HepG2 (cell line): Measurements from ENCODE around the gene DLX1. TPM values are rescaled to one million over a fixed set of nuclear protein-coding genes. Genes with fewer than 3 reads are reported as not detected.

Experiments used
- FOSL1 ChIP-seq: sonication (generic); formaldehyde crosslinking; IDR thresholded peaks from 2 replicates; pipeline ENCODE4 v1.9.0; 2021; ENCODE audit warnings: missing genetic modification reagents, borderline replicate concordance
- MTA1 ChIP-seq: sonication (generic); formaldehyde crosslinking; IDR thresholded peaks from 2 replicates; pipeline ENCODE4 v1.4.0; 2020; ENCODE audit warnings: missing genetic modification reagents, mild to moderate bottlenecking, borderline replicate concordance
- MTF2 ChIP-seq: sonication (generic); formaldehyde crosslinking; IDR thresholded peaks from 2 replicates; pipeline ENCODE4 v1.5.0; 2020; ENCODE audit warnings: missing genetic modification reagents, borderline replicate concordance
- NFE2L2 ChIP-seq: fragments of 150-350 bp; IDR thresholded peaks from 2 replicates; pipeline ENCODE4 v1.6.1; 2014; ENCODE audit warnings: low read length
- RBM39 ChIP-seq: fragments of 200-400 bp; formaldehyde crosslinking; IDR thresholded peaks from one replicate; pipeline ENCODE4 v1.6.1; 2018; ENCODE audit warnings: antibody characterized with exemption, mild to moderate bottlenecking, low read depth, low read length; ENCODE audit not compliant: poor library complexity, severe bottlenecking
- RORA ChIP-seq: sonication (generic); formaldehyde crosslinking; IDR thresholded peaks from 2 replicates; pipeline ENCODE4 v1.5.0; 2020; ENCODE audit warnings: mild to moderate bottlenecking, missing genetic modification reagents, moderate library complexity
- U2AF1 ChIP-seq: fragments of 200-400 bp; formaldehyde crosslinking; optimal IDR thresholded peaks from 2 replicates; pipeline ENCODE3; 2017; ENCODE audit warnings: mild to moderate bottlenecking, low read depth, low read length
- ZNF343 ChIP-seq: sonication (generic); formaldehyde crosslinking; IDR thresholded peaks from 2 replicates; pipeline ENCODE4 v1.4.0; 2020; ENCODE audit warnings: mild to moderate bottlenecking, missing genetic modification reagents
- ZNF510 ChIP-seq: sonication (generic); formaldehyde crosslinking; IDR thresholded peaks from 2 replicates; pipeline ENCODE4 v1.4.0; 2020; ENCODE audit warnings: low read depth, mild to moderate bottlenecking, missing genetic modification reagents
- ZNF782 ChIP-seq: sonication (generic); formaldehyde crosslinking; IDR thresholded peaks from 2 replicates; pipeline ENCODE4 v1.4.0; 2020; ENCODE audit warnings: missing genetic modification reagents, mild to moderate bottlenecking, borderline replicate concordance
- polyA plus RNA-seq, 8 experiments: library from polyadenylated mRNA; depleted of rRNA in 3 of 8; stranded (reverse) in 7 of 8; unstranded in 1 of 8; fragments of >200 nt; fragmentation: Illumina TruSeq in 4 of 8; extraction: Trizol in 4 of 8; gene quantifications; 2 replicates each; pipeline versions ENCODE4 v1.2.1 to v1.2.3, GENCODE V29; 2011 to 2016; ENCODE audit warnings: low read depth in 4 of 8, missing spikeins in 1 of 8, mixed read lengths in 1 of 8; ENCODE audit not compliant: insufficient read depth in 1 of 8
- total RNA-seq, 5 experiments: library from RNA; depleted of rRNA; stranded (reverse); fragments of >200 nt; fragmentation: Illumina TruSeq; extraction: Trizol; gene quantifications; 2 replicates each; pipeline ENCODE4 v1.2.3, GENCODE V29; 2016; ENCODE audit warnings: low read depth in 1 of 5
- TF ChIP-seq, protein P1 (sequence below): sonication (generic); formaldehyde crosslinking; IDR thresholded peaks from 2 replicates; pipeline ENCODE4 v1.5.0; 2020; ENCODE audit warnings: missing genetic modification reagents, mild to moderate bottlenecking, borderline replicate concordance
- TF ChIP-seq, protein P2 (sequence below): IDR thresholded peaks from 2 replicates; pipeline ENCODE4 v1.6.1; 2012; ENCODE audit warnings: low read length, improper control_type of control experiment
- TF ChIP-seq, protein P3 (sequence below): sonication (generic); formaldehyde crosslinking; IDR thresholded peaks from 2 replicates; pipeline ENCODE4 v1.4.0; 2020; ENCODE audit warnings: missing genetic modification reagents, borderline replicate concordance
- TF ChIP-seq, protein P4 (sequence below): sonication (generic); formaldehyde crosslinking; IDR thresholded peaks from 2 replicates; pipeline ENCODE4 v1.8.0; 2022; ENCODE audit warnings: missing genetic modification reagents, mild to moderate bottlenecking, borderline replicate concordance
- TF ChIP-seq, protein P5 (sequence below): IDR thresholded peaks from 2 replicates; pipeline ENCODE4 v1.6.1; 2016; ENCODE audit warnings: missing genetic modification reagents, missing compliant biosample characterization
- TF ChIP-seq, protein P6 (sequence below): IDR thresholded peaks from 2 replicates; pipeline ENCODE4 v1.6.1; 2016; ENCODE audit warnings: missing compliant biosample characterization, missing genetic modification reagents, borderline replicate concordance
- TF ChIP-seq, protein P7 (sequence below): sonication (generic); formaldehyde crosslinking; IDR thresholded peaks from 2 replicates; pipeline ENCODE4 v1.4.0; 2020; ENCODE audit warnings: missing genetic modification reagents; ENCODE audit errors: not compliant biosample characterization

The DLX1 gene
- total and polyA plus RNA-seq, 2 of the 13 experiments (the other 11 are each of a cell fraction or from before 2014, with no cell fraction given), result 0.18 to 0.86 TPM

DNA sequence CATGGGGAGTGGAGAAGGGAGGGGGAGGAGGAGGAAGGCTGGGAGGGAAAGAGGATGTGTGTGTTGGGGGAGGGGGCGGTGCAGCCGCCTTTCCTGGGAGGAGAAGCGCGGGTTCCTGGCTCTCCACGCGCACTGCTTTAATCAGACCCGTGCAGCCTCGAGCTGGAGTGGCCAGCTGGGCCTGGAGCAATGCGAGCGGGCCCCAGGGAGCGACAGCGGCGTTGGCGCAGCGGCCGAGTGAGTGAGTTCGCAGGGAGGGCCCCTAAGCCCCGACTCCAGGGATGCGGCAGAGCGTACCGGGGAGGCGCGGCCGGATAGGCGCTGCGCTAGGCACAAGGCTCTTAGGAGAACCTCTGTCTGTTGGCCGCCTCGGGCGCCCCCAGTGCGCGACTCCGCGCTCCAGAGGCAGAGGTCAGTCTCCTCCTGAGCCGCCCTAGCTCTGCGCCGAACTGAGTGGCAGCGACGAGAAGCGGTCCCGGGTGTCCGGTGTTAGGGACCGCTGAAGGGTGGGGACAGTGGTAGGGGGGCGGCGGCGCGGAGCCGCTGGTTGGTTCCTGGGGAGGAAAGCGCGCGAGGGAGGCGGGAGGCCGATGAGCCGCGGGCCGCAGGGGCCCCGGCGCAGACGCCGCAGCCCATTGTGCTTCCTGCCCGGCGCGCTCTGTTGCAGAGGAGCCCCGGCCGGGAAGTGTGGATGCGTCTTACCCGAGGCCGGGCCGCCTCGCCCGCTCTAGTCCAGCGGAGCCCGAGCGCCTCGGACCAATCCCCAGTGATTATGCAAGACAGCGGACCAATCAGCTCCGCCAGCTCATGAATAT lies 455 bp upstream of the DLX1 start (continued):
- TF ChIP-seq, protein P1, sequence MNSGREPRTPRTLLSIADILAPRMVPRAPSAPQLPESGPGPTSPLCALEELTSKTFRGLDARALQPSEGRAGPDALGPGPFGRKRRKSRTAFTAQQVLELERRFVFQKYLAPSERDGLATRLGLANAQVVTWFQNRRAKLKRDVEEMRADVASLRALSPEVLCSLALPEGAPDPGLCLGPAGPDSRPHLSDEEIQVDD (CRISPR knock-in tag), result no peak
- TF ChIP-seq NFE2L2 (no peak), FOSL1 (CRISPR knock-in tag) (no peak), MTA1 (0 out of 2 replicates have a peak, but pooled peaks have one; percentile 46), ZNF510 (CRISPR knock-in tag) (no peak), U2AF1 (peak; percentile 57), RORA (CRISPR knock-in tag) (no peak), ZNF343 (peak; percentile 71), ZNF782 (CRISPR knock-in tag) (peak; percentile 80; the same call in 1 of the 2 replicates), RBM39 (peak; percentile 67), MTF2 (no peak)
- TF ChIP-seq, protein P2, sequence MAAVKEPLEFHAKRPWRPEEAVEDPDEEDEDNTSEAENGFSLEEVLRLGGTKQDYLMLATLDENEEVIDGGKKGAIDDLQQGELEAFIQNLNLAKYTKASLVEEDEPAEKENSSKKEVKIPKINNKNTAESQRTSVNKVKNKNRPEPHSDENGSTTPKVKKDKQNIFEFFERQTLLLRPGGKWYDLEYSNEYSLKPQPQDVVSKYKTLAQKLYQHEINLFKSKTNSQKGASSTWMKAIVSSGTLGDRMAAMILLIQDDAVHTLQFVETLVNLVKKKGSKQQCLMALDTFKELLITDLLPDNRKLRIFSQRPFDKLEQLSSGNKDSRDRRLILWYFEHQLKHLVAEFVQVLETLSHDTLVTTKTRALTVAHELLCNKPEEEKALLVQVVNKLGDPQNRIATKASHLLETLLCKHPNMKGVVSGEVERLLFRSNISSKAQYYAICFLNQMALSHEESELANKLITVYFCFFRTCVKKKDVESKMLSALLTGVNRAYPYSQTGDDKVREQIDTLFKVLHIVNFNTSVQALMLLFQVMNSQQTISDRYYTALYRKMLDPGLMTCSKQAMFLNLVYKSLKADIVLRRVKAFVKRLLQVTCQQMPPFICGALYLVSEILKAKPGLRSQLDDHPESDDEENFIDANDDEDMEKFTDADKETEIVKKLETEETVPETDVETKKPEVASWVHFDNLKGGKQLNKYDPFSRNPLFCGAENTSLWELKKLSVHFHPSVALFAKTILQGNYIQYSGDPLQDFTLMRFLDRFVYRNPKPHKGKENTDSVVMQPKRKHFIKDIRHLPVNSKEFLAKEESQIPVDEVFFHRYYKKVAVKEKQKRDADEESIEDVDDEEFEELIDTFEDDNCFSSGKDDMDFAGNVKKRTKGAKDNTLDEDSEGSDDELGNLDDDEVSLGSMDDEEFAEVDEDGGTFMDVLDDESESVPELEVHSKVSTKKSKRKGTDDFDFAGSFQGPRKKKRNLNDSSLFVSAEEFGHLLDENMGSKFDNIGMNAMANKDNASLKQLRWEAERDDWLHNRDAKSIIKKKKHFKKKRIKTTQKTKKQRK, result no peak
- TF ChIP-seq, protein P3, sequence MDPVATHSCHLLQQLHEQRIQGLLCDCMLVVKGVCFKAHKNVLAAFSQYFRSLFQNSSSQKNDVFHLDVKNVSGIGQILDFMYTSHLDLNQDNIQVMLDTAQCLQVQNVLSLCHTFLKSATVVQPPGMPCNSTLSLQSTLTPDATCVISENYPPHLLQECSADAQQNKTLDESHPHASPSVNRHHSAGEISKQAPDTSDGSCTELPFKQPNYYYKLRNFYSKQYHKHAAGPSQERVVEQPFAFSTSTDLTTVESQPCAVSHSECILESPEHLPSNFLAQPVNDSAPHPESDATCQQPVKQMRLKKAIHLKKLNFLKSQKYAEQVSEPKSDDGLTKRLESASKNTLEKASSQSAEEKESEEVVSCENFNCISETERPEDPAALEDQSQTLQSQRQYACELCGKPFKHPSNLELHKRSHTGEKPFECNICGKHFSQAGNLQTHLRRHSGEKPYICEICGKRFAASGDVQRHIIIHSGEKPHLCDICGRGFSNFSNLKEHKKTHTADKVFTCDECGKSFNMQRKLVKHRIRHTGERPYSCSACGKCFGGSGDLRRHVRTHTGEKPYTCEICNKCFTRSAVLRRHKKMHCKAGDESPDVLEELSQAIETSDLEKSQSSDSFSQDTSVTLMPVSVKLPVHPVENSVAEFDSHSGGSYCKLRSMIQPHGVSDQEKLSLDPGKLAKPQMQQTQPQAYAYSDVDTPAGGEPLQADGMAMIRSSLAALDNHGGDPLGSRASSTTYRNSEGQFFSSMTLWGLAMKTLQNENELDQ, result no peak
- TF ChIP-seq, protein P4, sequence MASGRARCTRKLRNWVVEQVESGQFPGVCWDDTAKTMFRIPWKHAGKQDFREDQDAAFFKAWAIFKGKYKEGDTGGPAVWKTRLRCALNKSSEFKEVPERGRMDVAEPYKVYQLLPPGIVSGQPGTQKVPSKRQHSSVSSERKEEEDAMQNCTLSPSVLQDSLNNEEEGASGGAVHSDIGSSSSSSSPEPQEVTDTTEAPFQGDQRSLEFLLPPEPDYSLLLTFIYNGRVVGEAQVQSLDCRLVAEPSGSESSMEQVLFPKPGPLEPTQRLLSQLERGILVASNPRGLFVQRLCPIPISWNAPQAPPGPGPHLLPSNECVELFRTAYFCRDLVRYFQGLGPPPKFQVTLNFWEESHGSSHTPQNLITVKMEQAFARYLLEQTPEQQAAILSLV (CRISPR knock-in tag), result peak; percentile 53; the same call in 1 of the 2 replicates
- TF ChIP-seq, protein P5, sequence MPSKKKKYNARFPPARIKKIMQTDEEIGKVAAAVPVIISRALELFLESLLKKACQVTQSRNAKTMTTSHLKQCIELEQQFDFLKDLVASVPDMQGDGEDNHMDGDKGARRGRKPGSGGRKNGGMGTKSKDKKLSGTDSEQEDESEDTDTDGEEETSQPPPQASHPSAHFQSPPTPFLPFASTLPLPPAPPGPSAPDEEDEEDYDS (CRISPR knock-in tag), result peak; percentile 81
- TF ChIP-seq, protein P6, sequence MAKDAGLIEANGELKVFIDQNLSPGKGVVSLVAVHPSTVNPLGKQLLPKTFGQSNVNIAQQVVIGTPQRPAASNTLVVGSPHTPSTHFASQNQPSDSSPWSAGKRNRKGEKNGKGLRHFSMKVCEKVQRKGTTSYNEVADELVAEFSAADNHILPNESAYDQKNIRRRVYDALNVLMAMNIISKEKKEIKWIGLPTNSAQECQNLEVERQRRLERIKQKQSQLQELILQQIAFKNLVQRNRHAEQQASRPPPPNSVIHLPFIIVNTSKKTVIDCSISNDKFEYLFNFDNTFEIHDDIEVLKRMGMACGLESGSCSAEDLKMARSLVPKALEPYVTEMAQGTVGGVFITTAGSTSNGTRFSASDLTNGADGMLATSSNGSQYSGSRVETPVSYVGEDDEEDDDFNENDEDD, result peak; percentile 66; the same call in 1 of the 2 replicates
- TF ChIP-seq, protein P7, sequence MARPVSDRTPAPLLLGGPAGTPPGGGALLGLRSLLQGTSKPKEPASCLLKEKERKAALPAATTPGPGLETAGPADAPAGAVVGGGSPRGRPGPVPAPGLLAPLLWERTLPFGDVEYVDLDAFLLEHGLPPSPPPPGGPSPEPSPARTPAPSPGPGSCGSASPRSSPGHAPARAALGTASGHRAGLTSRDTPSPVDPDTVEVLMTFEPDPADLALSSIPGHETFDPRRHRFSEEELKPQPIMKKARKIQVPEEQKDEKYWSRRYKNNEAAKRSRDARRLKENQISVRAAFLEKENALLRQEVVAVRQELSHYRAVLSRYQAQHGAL (CRISPR knock-in tag), result no peak
